AG04449 (cell line): Measurements from ENCODE around the gene FEM1A.
"Not testable (repeated sequence)": the region's sequence is repeated elsewhere in the genome, so short reads cannot be mapped to it uniquely, and the experiment has no call there.

Source experiments
- CTCF ChIA-PET: fragments of 350-600 bp; formaldehyde crosslinking; extraction: SDS; loops from one replicate; lab custom pipeline; 2021; ENCODE audit warnings: antibody characterized with exemption; lab: Yijun Ruan, JAX
- POLR2A ChIA-PET: fragments of 400-600, 350-600 bp; formaldehyde crosslinking; extraction: SDS; loops from one replicate; lab custom pipeline; 2020; ENCODE audit warnings: antibody characterized with exemption, inconsistent platforms; lab: Yijun Ruan, JAX
- DNase-seq: peaks from one replicate; pipeline ENCODE4 v3.0.0-alpha.2; 2010; ENCODE audit warnings: low read depth, low spot score
- H3K4me3 ChIP-seq: 2 replicates; pipeline ENCODE4 v1.5.1; 2011; ENCODE audit warnings: low read depth, mild to moderate bottlenecking, control low read depth, low read length
- TF ChIP-seq, protein P1 (sequence below): IDR thresholded peaks from one replicate; pipeline ENCODE4 v1.5.1; 2011; ENCODE audit warnings: mild to moderate bottlenecking, moderate library complexity, low read length, control low read depth, inconsistent platforms; ENCODE audit not compliant: insufficient read depth; ENCODE audit errors: missing control alignments

Gene FEM1A

DNA sequence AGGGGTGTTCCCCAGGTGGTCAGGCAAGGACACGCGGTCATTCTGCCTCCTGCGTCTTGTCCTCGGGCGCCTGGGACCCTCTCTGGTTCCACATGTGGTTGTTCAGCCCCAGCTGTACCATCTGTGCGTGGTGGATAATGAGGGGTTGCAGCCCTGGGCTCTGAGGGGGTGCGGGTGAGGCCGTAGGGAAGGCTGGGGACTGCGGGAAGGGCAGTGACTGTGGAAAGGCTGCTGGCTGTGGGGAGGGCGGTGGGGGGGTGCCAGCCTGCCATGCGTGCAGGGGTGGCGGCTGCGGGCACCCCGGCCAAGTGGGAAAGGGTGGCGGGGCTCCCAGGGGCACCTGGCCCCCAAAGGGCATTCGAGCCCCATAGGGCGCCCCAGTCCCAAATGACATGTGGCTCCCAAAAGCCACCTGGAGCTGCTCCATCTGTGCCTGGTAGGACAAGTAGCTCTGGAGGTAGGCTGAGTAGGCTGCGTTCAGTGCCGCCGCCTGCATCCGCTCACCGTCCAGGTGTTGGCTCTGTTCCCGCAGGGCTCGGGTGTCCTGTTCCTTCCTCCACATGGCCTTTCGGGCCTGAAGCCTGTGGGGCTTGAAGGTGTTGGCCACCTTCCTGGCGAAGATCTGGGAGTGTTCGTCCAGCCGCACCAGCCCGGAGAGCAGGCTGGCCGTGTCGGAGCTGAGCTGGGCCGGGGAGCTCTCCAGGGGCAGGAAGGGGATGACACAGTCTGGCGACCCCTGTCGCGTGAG is 24.8 kb downstream of the FEM1A start:
- ChIA-PET POLR2A (no interaction called here), CTCF (interaction anchor here (1.2 to 1.4 kb wide), 2 partner anchors 35 to 214 kb away, joined by 4 read pairs; no protein-coding TSS in a partner anchor)
- no peak overlapping the region for H3K4me3 ChIP-seq
- TF ChIP-seq, protein P1, sequence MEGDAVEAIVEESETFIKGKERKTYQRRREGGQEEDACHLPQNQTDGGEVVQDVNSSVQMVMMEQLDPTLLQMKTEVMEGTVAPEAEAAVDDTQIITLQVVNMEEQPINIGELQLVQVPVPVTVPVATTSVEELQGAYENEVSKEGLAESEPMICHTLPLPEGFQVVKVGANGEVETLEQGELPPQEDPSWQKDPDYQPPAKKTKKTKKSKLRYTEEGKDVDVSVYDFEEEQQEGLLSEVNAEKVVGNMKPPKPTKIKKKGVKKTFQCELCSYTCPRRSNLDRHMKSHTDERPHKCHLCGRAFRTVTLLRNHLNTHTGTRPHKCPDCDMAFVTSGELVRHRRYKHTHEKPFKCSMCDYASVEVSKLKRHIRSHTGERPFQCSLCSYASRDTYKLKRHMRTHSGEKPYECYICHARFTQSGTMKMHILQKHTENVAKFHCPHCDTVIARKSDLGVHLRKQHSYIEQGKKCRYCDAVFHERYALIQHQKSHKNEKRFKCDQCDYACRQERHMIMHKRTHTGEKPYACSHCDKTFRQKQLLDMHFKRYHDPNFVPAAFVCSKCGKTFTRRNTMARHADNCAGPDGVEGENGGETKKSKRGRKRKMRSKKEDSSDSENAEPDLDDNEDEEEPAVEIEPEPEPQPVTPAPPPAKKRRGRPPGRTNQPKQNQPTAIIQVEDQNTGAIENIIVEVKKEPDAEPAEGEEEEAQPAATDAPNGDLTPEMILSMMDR = no peak
- DNase-seq = no peak

GRCh38 chr19:4816950-4817278 is 25.4 kb downstream of the FEM1A start:
- no peak for DNase-seq
- POLR2A ChIA-PET = no interaction called here
- no peak overlapping the region for H3K4me3 ChIP-seq
- CTCF ChIA-PET = interaction anchor here (1.2 to 1.4 kb wide), 2 partner anchors 35 to 214 kb away, joined by 4 read pairs; no protein-coding TSS in a partner anchor
- TF ChIP-seq, protein P1 = no peak

- ChIA-PET CTCF (interaction anchor here (1.1 to 1.4 kb wide), 2 partner anchors 11 to 94 kb away, joined by 3 to 5 read pairs; no protein-coding TSS in a partner anchor), POLR2A (interaction anchor here (0.6 to 1.0 kb wide), 2 partner anchors 94 to 222 kb away, joined by 3 to 4 read pairs; no protein-coding TSS in a partner anchor)
These were observed 26.1 kb downstream of the FEM1A start for GRCh38 chr19:4817467-4818277.

DNA sequence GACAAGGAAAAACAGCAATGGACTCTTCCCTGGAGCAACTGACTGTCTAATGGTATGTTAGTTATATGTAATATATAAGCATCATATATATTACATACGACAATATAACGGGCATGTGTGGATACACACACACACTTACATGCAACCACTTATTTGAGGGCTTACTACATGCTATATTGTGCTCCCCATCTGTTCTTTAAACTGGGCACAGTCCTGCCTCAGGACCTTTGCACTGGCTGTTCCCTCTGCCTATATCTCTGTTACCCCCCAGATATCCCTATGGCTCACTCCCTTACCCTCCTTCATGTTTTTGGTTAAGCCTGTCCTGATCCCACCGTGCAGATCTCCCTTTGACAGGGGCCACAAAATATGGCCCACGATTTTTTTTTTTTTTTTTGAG is 29.7 kb downstream of the FEM1A start:
- TF ChIP-seq, protein P1 = no peak
- POLR2A ChIA-PET = interaction anchor here (1.3 kb wide), 1 partner anchor 8 kb away, joined by 3 read pairs; no protein-coding TSS in a partner anchor
- CTCF ChIA-PET = no interaction called here
- DNase-seq = no peak
- no peak overlapping the region for H3K4me3 ChIP-seq

More at GRCh38 chr19:4817467-4818277, 26.1 kb downstream of the FEM1A start:
- TF ChIP-seq, protein P1 = no peak
- DNase-seq = no peak
- no peak overlapping the region for H3K4me3 ChIP-seq

DNA sequence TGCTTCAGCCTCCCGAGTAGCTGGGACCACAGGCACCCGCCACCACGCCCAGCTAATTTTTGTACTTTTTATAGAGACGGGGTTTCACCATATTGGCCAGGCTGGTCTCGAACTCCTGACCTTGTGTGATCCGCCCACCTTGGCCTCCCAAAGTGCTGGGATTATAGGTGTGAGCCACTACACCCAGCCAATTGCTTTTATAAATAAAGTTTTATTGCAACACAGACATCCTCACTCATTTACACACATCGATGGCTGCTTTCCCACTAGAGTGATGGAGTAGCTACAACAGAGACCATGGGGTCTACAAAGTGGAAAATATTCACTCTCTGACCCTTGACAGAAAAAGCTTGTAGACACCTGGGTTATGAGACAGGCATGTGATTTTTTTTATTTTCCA is 30.8 kb downstream of the FEM1A start:
- H3K4me3 ChIP-seq, DNase-seq: not testable (repeated sequence)
- ChIA-PET POLR2A (interaction anchor here (1.3 to 2.7 kb wide), 2 partner anchors 9 to 90 kb away, joined by 3 to 11 read pairs; no protein-coding TSS in a partner anchor), CTCF (interaction anchor here (1.0 to 3.5 kb wide), 4 partner anchors 9 to 90 kb away, joined by 3 to 19 read pairs (median 6); no protein-coding TSS in a partner anchor)

DNA sequence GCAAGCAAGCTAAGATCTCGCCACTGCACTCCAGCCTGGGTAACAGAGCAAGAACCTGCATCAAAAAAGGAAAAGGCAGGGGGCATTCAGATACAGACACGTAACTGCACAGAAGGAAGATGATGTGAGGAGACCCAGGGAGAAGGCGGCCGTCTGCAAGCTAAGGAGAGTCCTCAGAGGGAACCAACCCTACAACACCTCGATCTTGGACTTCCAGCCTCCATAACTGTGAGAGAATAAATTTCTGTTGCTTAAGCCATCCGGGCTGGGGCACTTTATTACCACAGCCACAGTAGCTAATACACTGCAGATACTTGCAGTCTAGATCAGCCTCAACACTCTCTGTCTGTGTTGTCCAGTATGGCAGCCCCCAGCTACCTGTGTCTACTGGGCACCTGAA is 32.0 kb downstream of the FEM1A start:
- POLR2A ChIA-PET = interaction anchor here (0.6 to 2.7 kb wide), 4 partner anchors 10 to 207 kb away, joined by 3 to 11 read pairs (median 4); no protein-coding TSS in a partner anchor
- no peak overlapping the region for H3K4me3 ChIP-seq
- DNase-seq = no peak
- CTCF ChIA-PET = interaction anchor here (1.0 to 3.5 kb wide), 5 partner anchors 10 to 28 kb away, joined by 3 to 19 read pairs (median 4); no protein-coding TSS in a partner anchor
- TF ChIP-seq, protein P1 = no peak
